GM12892 (cell line): Measurements from ENCODE around the gene KCTD20.

ENCODE experiments used
- POLR2A ChIP-seq: IDR thresholded peaks from 2 replicates; pipeline ENCODE4 v1.6.1; 2011; ENCODE audit warnings: low read depth, low read length, control low read depth
- POLR2AphosphoS5 ChIP-seq: IDR thresholded peaks from 2 replicates; pipeline ENCODE4 v1.6.1; 2011; ENCODE audit warnings: low read depth, low read length, control low read depth
- TAF1 ChIP-seq: IDR thresholded peaks from 2 replicates; pipeline ENCODE4 v1.6.1; 2011; ENCODE audit warnings: low read depth, mild to moderate bottlenecking, control low read depth, low read length, borderline replicate concordance

- TF ChIP-seq POLR2A (no peak), POLR2AphosphoS5 (no peak), TAF1 (no peak)
Observed at GRCh38 chr6:36492092-36492491, 49.3 kb downstream of the KCTD20 start.
